ENCODE data around the gene OTC.

GRCh38 chrX:38437093-38437492 is 84.7 kb downstream of the OTC start:
- TF ChIP-seq CTCF (conservative IDR thresholded peaks at IDR 0.05; ENCODE audit: low read length) (no peak), EZH2phosphoT487 (IDR thresholded peaks at IDR 0.05; ENCODE audit: borderline replicate concordance, low read depth, low read length) (no peak)

Measured in OCI-LY7 (cell line).